Brain pericyte (primary cell): Measurements from ENCODE around the gene OBP2A.
"Not testable (repeated sequence)": the region's sequence is repeated elsewhere in the genome, so short reads cannot be mapped to it uniquely, and the experiment has no call there.

ENCODE experiments used
- DNase-seq: peaks from one replicate; pipeline ENCODE4 v3.0.0-alpha.2; 2012; ENCODE audit warnings: low read depth, low spot score

Gene OBP2A

DNA sequence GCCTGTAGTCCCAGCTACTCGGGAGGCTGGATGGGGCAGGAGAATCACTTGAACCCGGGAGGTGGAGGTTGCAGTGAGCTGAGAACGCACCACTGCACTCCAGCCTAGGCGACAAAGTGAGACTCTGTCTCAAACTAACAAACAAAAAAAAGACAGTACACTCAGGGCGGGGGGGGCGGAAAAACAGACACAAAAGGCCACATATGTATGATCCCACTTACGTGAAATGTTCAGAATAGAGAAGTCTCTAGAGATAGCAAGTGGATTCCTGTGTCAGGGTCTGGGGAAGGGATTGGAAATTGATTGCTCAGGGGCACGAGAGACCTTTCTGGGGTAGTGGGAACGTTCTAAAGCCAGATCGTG, 33.7 kb upstream of the OBP2A start:
- no peak for DNase-seq

DNA sequence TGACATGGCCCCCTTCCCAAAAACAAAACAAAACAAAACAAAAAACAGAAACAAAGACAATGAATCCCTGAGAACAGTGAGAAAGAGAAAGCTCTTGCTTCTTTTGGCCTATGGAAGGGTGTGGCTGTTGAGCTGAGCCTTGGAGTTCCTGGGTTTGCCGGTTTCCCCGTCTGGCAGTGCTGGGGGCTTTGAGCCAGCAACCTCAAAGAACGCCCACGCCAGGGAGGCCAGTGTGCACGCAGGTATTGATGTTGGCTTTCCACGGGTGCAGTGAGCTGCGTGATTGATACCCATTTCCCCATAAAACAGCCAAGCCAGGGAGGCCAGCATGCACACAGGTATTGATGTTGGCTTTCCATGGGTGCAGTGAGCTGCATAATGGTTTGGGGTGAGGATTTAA, 33.0 kb upstream of the OBP2A start:
- DNase-seq, result no peak

- no peak for DNase-seq
Measured at GRCh38 chr9:135513351-135513846, 32.5 kb upstream of the OBP2A start.

DNA sequence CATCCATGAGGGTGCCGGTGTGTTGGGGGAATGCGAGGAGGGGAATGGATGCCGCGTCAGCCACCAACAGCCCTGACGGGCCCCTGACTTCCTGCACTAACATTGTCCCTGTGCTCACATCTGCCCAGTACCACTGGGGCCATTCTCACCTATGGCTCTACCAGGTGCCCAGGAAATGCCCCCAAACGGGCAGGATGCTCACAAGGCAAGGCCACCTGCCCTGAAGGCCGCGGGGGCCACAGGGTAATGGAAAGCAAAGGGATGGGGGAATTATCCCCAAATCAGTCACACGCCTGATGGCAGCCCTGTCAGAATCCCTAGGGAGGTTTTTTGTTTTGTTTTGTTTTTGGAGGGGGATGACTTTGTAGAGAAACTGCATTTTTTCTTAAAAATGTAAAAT, 32.0 kb upstream of the OBP2A start:
- not testable (repeated sequence) for DNase-seq

DNA sequence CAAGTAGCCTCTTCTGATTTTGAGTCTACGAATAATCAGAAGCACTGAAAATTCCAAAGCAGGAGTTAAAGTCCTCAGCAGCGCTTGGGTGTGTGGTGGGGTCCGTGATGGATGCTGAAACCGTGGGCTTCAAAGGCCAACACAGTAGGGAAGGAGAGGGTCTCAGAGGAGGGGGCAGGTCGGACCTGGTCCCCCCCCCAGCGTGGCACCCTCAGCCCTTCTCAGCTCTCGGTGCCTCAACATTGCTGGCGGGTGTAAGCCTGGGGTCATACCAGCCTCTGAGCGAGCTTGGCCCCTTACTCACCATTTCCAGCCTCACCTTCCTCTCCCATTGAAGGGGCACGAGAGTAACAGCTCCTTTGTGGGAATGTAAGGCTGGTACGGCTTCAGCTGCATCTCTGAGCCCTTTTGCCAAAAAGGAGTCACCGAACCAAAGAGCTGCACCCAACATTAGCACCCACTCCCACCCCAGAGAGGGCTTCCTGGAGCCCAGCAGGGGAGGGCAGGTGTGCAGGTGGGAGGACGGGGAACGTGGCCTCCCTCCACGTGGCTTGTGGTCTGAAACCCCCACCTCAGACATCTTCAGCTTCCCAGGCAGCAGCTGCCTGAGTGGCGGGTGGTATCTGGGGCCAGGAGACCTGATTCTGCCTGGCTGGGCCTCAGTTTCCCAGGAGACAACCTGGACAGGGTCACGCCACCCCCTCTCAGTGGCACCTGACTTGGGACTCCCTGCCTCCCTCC, 31.4 kb upstream of the OBP2A start:
- DNase-seq, result no peak

- no peak for DNase-seq
Measured at GRCh38 chr9:135515083-135515951, 30.6 kb upstream of the OBP2A start.

GRCh38 chr9:135516132-135516860, 29.6 kb upstream of the OBP2A start:
- no peak for DNase-seq

GRCh38 chr9:135517407-135517822, 28.5 kb upstream of the OBP2A start:
- DNase-seq, result no peak

- DNase-seq, result no peak
Measured at GRCh38 chr9:135519179-135519971, 26.6 kb upstream of the OBP2A start.

DNA sequence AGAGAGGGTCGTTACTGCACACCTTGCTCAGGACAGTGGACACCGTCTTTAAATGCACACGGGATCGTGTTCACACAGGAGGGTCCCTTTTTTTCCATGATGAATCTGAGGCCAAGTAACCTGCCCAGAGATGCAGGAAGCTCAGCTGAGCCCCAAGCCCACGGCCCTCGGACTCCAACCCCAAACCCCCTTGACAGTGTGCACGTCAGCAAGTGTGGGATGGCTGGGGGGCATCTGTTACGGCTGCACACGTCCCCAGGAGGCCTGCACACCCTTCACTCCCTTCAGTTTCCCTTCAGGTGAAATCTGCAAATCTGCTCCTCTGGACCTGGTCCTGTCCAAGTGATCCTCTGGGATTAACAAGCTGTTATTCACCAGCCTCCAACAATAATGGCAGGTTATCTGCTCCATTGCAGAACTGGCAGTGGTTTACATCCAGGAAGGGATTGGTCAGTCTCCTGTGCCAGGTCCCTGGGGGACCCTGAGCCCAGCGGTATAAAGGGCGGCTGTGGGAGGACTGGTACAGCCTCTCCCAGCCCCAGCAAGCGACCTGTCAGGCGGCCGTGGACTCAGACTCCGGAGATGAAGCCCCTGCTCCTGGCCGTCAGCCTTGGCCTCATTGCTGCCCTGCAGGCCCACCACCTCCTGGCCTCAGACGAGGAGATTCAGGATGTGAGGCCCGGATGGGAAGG, 24.9 kb upstream of the OBP2A start, which contains the start of gene LCN1:
TSS of gene LCN1 (plus strand) at position 525 of the 692 bp plus-strand sequence. CDS start at position 583, 58 bp downstream.
- DNase-seq, result no peak

- no peak for DNase-seq
Measured at GRCh38 chr9:135521608-135522095, 24.3 kb upstream of the OBP2A start.

GRCh38 chr9:135522137-135522877, 23.6 kb upstream of the OBP2A start:
- DNase-seq, result no peak

DNA sequence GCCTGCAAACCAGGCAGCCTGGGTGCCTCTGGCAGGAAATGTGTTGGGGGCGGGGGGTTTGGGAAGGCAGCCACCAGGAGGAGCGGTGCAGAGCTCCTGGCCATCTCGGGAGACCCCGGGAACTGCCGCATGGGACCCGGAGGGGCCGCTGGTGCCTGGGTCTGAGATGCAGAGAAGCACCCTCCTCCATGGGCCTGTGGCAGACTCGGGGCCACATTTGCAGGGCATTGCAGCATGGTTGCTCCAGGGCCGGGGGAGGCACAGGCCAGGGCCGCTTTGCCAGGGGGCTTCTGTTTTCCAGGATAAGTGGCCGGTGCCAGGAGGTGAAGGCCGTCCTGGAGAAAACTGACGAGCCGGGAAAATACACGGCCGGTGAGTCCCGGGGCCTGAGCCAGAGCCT, 23.0 kb upstream of the OBP2A start:
- no peak for DNase-seq

DNA sequence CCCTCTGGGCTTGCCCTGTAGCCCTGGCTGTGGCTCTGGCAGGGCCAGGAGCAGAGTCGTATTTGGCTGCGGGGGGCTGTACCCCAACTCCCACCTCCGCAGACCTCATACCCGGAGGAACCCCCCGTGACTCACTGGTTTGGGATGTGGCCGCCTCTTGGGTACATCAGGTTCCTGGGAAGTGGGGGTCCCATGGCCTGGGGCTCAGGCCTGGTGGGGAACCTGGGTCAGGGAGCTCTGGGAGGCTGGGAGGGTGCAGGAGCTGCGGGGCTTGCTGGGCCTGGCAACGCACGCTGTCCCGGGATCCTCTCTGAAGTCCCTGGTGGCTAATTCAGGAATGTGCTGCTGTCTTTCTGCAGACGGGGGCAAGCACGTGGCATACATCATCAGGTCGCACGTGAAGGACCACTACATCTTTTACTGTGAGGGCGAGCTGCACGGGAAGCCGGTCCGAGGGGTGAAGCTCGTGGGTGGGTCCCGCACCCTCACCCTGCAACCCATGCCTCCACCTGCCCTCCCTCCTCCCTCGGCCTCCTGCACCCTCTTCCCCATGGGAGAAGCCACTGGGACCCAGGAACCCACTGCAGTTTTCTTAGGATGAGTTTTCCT, 22.3 kb upstream of the OBP2A start:
- no peak for DNase-seq

DNA sequence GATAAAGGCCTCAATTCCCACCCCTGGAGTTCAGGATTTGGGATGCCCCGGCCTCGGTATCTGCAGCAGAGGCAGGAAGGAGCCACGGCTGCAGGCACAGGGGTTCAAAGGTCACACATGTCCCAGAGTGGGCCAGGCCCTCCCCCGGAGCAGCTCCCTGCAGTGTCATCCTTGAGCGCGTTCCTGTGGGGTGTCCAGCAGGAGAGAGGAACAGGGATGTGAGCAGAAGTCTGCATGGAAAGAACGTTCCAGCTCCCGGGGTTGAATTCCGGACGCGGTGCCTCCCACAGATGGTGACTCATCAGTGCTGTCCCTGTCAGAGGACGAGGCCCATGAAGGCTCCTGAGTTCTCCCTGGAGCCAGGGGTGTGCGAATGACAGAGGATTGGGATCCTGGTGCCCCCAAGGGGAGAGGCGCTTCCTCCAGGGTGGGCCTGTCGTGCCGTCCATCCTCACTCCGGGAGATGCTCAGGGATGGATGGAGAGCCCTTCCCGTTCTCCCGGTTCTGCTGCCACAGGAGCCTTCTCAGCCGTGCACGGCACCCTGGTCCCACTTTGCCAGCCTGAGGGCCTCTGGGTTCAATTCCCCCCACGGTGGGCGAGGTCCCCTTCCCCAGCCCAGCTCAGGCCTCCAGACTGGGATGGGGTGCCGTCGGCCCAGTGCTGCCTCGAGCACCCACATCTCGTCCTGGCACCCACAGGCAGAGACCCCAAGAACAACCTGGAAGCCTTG, 21.6 kb upstream of the OBP2A start:
- no peak for DNase-seq

- DNase-seq, result no peak
Measured at GRCh38 chr9:135525241-135526088, 20.5 kb upstream of the OBP2A start.

GRCh38 chr9:135526089-135526729, 19.7 kb upstream of the OBP2A start:
- DNase-seq, result no peak
